ENCODE results near the gene NPY. TPM values are rescaled to one million over a fixed set of nuclear protein-coding genes. Genes with fewer than 3 reads are reported as not detected.

NPY gene
- total and polyA plus RNA-seq, 2 of the 8 experiments (the other 6 are each of a cell fraction or from before 2014, with no cell fraction given), result 1.2 to 1.7 TPM

DNA sequence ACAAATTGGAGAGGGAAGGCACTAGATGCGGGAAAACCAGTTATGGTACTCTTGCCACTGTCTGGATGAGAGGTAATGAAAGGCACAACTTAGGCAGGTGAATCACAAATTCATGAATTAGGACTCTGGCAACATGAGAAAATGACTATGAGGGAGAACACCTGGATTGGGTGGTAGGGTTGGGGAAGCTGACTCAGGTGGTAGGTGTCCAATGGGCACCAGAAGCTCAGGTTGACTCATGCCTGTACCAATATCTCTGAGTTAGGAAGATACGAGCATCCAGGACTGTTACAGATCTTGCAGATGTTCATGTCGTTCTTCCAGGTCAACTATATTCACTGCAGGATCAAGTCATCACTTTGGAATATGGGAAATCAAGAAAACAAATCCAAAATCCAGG is 56.7 kb downstream of the NPY start:
- FAIRE-seq, result no peak
- CTCF ChIA-PET (ENCODE audit: partially characterized antibody), result interaction anchor here (0.9 to 3.7 kb wide), 6 partner anchors 8 to 236 kb away, joined by 3 to 18 read pairs (median 4); no protein-coding TSS in a partner anchor
- TF ChIP-seq FOSL1 (IDR thresholded peaks at IDR 0.05; ENCODE audit: insufficient read depth, low read depth, low read length), result no peak
- no peak for TF ChIP-seq SIX5 (IDR thresholded peaks at IDR 0.05; ENCODE audit: low read depth, low read length)
- TF ChIP-seq ZNF274 (IDR thresholded peaks at IDR 0.05; ENCODE audit: borderline replicate concordance, extremely low read depth, low read length), result no peak
- TF ChIP-seq RXRA (IDR thresholded peaks at IDR 0.05; ENCODE audit: insufficient read depth, low read depth, low read length), result no peak
- no peak for TF ChIP-seq EP300 (IDR thresholded peaks at IDR 0.05; ENCODE audit: borderline replicate concordance in 1 of 2, low read depth in 2 of 2, low read length in 2 of 2)
- no peak for TF ChIP-seq RBBP5 (IDR thresholded peaks at IDR 0.05; ENCODE audit: borderline replicate concordance, low read depth, low read length)
- TF ChIP-seq NANOG (IDR thresholded peaks at IDR 0.05; ENCODE audit: insufficient read depth, low read depth, low read length, poor library complexity, severe bottlenecking), result no peak
- no peak for TF ChIP-seq CHD1 (IDR thresholded peaks at IDR 0.05; ENCODE audit: low read depth, low read length)
- TF ChIP-seq HDAC6 (IDR thresholded peaks at IDR 0.05; ENCODE audit: low read depth, low read length), result no peak
- TF ChIP-seq, protein P1, sequence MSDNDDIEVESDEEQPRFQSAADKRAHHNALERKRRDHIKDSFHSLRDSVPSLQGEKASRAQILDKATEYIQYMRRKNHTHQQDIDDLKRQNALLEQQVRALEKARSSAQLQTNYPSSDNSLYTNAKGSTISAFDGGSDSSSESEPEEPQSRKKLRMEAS (IDR thresholded peaks at IDR 0.05), result no peak
- no peak for TF ChIP-seq GTF2F1 (IDR thresholded peaks at IDR 0.05; ENCODE audit: borderline replicate concordance, low read depth, low read length)
- no peak for TF ChIP-seq SP2 (IDR thresholded peaks at IDR 0.05; ENCODE audit: low read length)
- TF ChIP-seq KDM5A (IDR thresholded peaks at IDR 0.05; ENCODE audit: low read length), result no peak
- TF ChIP-seq TAF7 (optimal IDR thresholded peaks at IDR 0.05; ENCODE audit: borderline replicate concordance, low read depth, low read length), result no peak

More for the DNA sequence above, 56.7 kb downstream of the NPY start:
- H4K20me1 ChIP-seq (replicated peaks in 1 of 2; ENCODE audit: control insufficient read depth in 1 of 2, insufficient read depth in 2 of 2, low read length in 2 of 2), result no peaks in the 10 kb centered on the region
- no peak overlapping the region for H4K91ac ChIP-seq (replicated peaks; ENCODE audit: insufficient read length, low read length)
- H3K9me3 ChIP-seq (ENCODE audit: insufficient read depth in 2 of 2, low read depth in 1 of 2, low read length in 1 of 2), result no peaks in the 10 kb centered on the region
- peaks cover 0 to 10% (median 6%) of the 10 kb centered on the region in 4 experiments; a peak in 6 of 7 replicates for H3K27me3 ChIP-seq (replicated peaks in 1 of 4; ENCODE audit: control insufficient read depth in 3 of 4, extremely low read depth in 1 of 4, insufficient read depth in 3 of 4, low read length in 3 of 4)
- H3K56ac ChIP-seq (replicated peaks; ENCODE audit: insufficient read length, low read depth, low read length), result no peak overlapping the region
- no peak overlapping the region for H2BK5ac ChIP-seq (ENCODE audit: low read depth, low read length)
- H2BK12ac ChIP-seq (ENCODE audit: low read depth, low read length), result no peak overlapping the region
- no peak overlapping the region for H2BK120ac ChIP-seq (replicated peaks; ENCODE audit: low read depth, low read length)
- H3K4me1 ChIP-seq (replicated peaks in 1 of 4; ENCODE audit: control insufficient read depth in 3 of 4, insufficient read depth in 4 of 4, low read length in 3 of 4), result peaks cover 1 to 29% (median 18%) of the 10 kb centered on the region in 4 experiments; a peak in 6 of 7 replicates
- H3K4ac ChIP-seq (replicated peaks; ENCODE audit: insufficient read length, low read depth, low read length), result no peak overlapping the region
- H3K4me3 ChIP-seq (ENCODE audit: extremely low read depth in 1 of 4, insufficient read depth in 2 of 4, low read depth in 3 of 4, low read length in 4 of 4), result no peak overlapping the region
- no peak for DNase-seq (ENCODE audit: low read depth in 1 of 2, low spot score in 2 of 2)
- H3K79me1 ChIP-seq (ENCODE audit: low read depth, low read length), result no peaks in the 10 kb centered on the region
- H3K14ac ChIP-seq (ENCODE audit: insufficient read length), result no peak overlapping the region
- POLR2A ChIA-PET (ENCODE audit: partially characterized antibody), result interaction anchor here (1.0 to 1.6 kb wide), 4 partner anchors 19 to 58 kb away, joined by 3 to 4 read pairs (median 3); no protein-coding TSS in a partner anchor
- no peak overlapping the region for H3K27ac ChIP-seq (ENCODE audit: low read depth, low read length)
- 94% methylated on average over 3 of the region's 3 CpGs; no CpG with 5 or more reads in 1 of the 2 experiments for WGBS, 2 experiments (ENCODE audit: extremely low coverage in 1 of 2, insufficient coverage in 1 of 2, insufficient read length in 1 of 2, insufficient replicate concordance in 2 of 2, low coverage in 1 of 2, low lambda C conversion rate in 2 of 2, missing lambda C conversion rate in 1 of 2)
- no peak overlapping the region for H3K9ac ChIP-seq (replicated peaks in 1 of 4; ENCODE audit: extremely low read depth in 1 of 4, low read depth in 3 of 4, low read length in 3 of 4)
- no peak overlapping the region for H2BK15ac ChIP-seq (ENCODE audit: low read length)
- H3K23me2 ChIP-seq (ENCODE audit: low read depth, low read length), result no peaks in the 10 kb centered on the region; the same call in 1 of the 2 replicates
- no peak overlapping the region for H2BK20ac ChIP-seq (ENCODE audit: low read length)
- H4K8ac ChIP-seq (ENCODE audit: extremely low read depth, insufficient read depth, low read length), result no peak overlapping the region
- no peaks in the 10 kb centered on the region for H3K36me3 ChIP-seq (ENCODE audit: control insufficient read depth in 2 of 4, insufficient read depth in 4 of 4, low read length in 3 of 4)
- H3K23ac ChIP-seq (ENCODE audit: insufficient read length), result no peak overlapping the region
- no peak overlapping the region for H4K5ac ChIP-seq (ENCODE audit: insufficient read length, low read depth, low read length)
- no peaks in the 10 kb centered on the region for H3K79me2 ChIP-seq (ENCODE audit: control insufficient read depth in 1 of 2, insufficient read depth in 2 of 2, low read length in 2 of 2)
- H3K18ac ChIP-seq (ENCODE audit: extremely low read depth, low read length), result no peak overlapping the region
- H2AK5ac ChIP-seq (ENCODE audit: low read depth, low read length), result no peak overlapping the region
- no peak overlapping the region for H2AFZ ChIP-seq (ENCODE audit: low read length)
- H3K4me2 ChIP-seq (ENCODE audit: insufficient read depth in 1 of 2, low read depth in 2 of 2, low read length in 2 of 2), result no peak overlapping the region

Data from H1 (cell line).